Peyer's patch (tissue), 4 donors: ENCODE measurements around the gene SORBS2. TPM values are rescaled to one million over a fixed set of nuclear protein-coding genes. Genes with fewer than 3 reads are reported as not detected.

Source experiments
- DNase-seq, 3 donors: peaks; one replicate each; pipeline ENCODE4 v3.0.0-alpha.2; 2017 to 2019
- H3K27ac ChIP-seq, 4 donors: fragments of 200-600 bp; sonication (generic); one replicate each; pipeline ENCODE4 v1.5.1; 2016 to 2019
- H3K27me3 ChIP-seq, 2 donors: fragments of 200-600 bp; sonication (generic); one replicate each; pipeline ENCODE4 v1.5.1; 2019
- H3K36me3 ChIP-seq, 3 donors: fragments of 200-600 bp; sonication (generic); one replicate each; pipeline ENCODE4 v1.5.1; 2016 to 2019
- H3K4me1 ChIP-seq, 4 donors: fragments of 200-600 bp; sonication (generic); one replicate each; pipeline ENCODE4 v1.5.1; 2016 to 2019
- H3K4me3 ChIP-seq, 4 donors: fragments of 200-600 bp; sonication (generic); 1 replicate in 3 of 4; 2 replicates in 1 of 4; pipeline ENCODE4 v1.5.1; 2016 to 2019; ENCODE audit warnings: mild to moderate bottlenecking in 1 of 4
- H3K9me3 ChIP-seq, 4 donors: fragments of 200-600 bp; sonication (generic); one replicate each; pipeline ENCODE4 v1.5.1; 2016 to 2019; ENCODE audit warnings: mild to moderate bottlenecking in 1 of 4
- CTCF ChIP-seq, 6 experiments: fragments of 450-650 bp in 4 of 6; fragments of 200-600 bp in 2 of 6; sonication (generic) in 1 of 6; IDR thresholded peaks; one replicate each; pipeline ENCODE4 v1.5.1; 2017 to 2019; ENCODE audit warnings: antibody characterized with exemption in 6 of 6, mild to moderate bottlenecking in 3 of 6, moderate library complexity in 1 of 6
- POLR2A ChIP-seq, 2 donors: fragments of 450-650 bp; IDR thresholded peaks; one replicate each; pipeline ENCODE4 v1.5.1; 2017; ENCODE audit warnings: antibody characterized with exemption in 2 of 2, mild to moderate bottlenecking in 2 of 2, moderate library complexity in 2 of 2
- total RNA-seq, 4 donors: library from RNA; depleted of rRNA; stranded (reverse); fragments of >200 nt; gene quantifications; one replicate each; pipeline ENCODE4 v1.1.0, GENCODE V29; 2016

SORBS2 gene
- total RNA-seq, 4 donors from 2014 or later, result 15.8 to 61.9 (median 53.0) TPM

- no peak for DNase-seq
- Histone ChIP-seq H3K4me1 (no peaks in the 10 kb centered on the region), H3K36me3 (no peaks in the 10 kb centered on the region), H3K27ac (no peak overlapping the region), H3K9me3 (no peaks in the 10 kb centered on the region), H3K4me3 (no peak overlapping the region), H3K27me3 (no peaks in the 10 kb centered on the region)
- TF ChIP-seq POLR2A (IDR thresholded peaks at IDR 0.05), result no peak
- no peak for TF ChIP-seq CTCF (IDR thresholded peaks at IDR 0.05)
Measured at GRCh38 chr4:185825737-185826136, 13.7 kb upstream of the SORBS2 start.

GRCh38 chr4:185822791-185823190 is 10.8 kb upstream of the SORBS2 start:
- Histone ChIP-seq H3K27ac (no peak overlapping the region), H3K9me3 (no peaks in the 10 kb centered on the region), H3K4me1 (no peaks in the 10 kb centered on the region), H3K27me3 (no peaks in the 10 kb centered on the region), H3K36me3 (no peaks in the 10 kb centered on the region), H3K4me3 (no peak overlapping the region)
- TF ChIP-seq CTCF (IDR thresholded peaks at IDR 0.05) (no peak), POLR2A (IDR thresholded peaks at IDR 0.05) (no peak)
- no peak for DNase-seq

- H3K36me3 ChIP-seq, result no peaks in the 10 kb centered on the region
- no peak for TF ChIP-seq CTCF (IDR thresholded peaks at IDR 0.05)
- TF ChIP-seq POLR2A (IDR thresholded peaks at IDR 0.05), result no peak
- no peak overlapping the region for H3K4me3 ChIP-seq
- H3K27ac ChIP-seq, result no peak overlapping the region
- DNase-seq, result no peak
- H3K27me3 ChIP-seq, result no peaks in the 10 kb centered on the region
- no peaks in the 10 kb centered on the region for H3K4me1 ChIP-seq
- H3K9me3 ChIP-seq, result no peaks in the 10 kb centered on the region
Measured at GRCh38 chr4:185821029-185821419, 9.0 kb upstream of the SORBS2 start.

- Histone ChIP-seq H3K9me3 (no peaks in the 10 kb centered on the region), H3K36me3 (no peaks in the 10 kb centered on the region), H3K27ac (no peak overlapping the region), H3K4me1 (no peaks in the 10 kb centered on the region), H3K27me3 (no peaks in the 10 kb centered on the region), H3K4me3 (no peak overlapping the region)
- no peak for DNase-seq
- TF ChIP-seq POLR2A (IDR thresholded peaks at IDR 0.05) (no peak), CTCF (IDR thresholded peaks at IDR 0.05) (no peak)
Measured at GRCh38 chr4:185820146-185821028, 8.4 kb upstream of the SORBS2 start.

GRCh38 chr4:185819144-185819543 is 7.2 kb upstream of the SORBS2 start:
- DNase-seq, result no peak
- no peaks in the 10 kb centered on the region for H3K9me3 ChIP-seq
- no peak overlapping the region for H3K4me3 ChIP-seq
- no peaks in the 10 kb centered on the region for H3K27me3 ChIP-seq
- H3K36me3 ChIP-seq, result no peaks in the 10 kb centered on the region
- TF ChIP-seq CTCF (IDR thresholded peaks at IDR 0.05), result no peak
- TF ChIP-seq POLR2A (IDR thresholded peaks at IDR 0.05), result no peak
- H3K4me1 ChIP-seq, result no peaks in the 10 kb centered on the region
- no peak overlapping the region for H3K27ac ChIP-seq
